GM12891 (cell line): Measurements from ENCODE around the gene TBL2.

ENCODE experiments used
- POLR2A ChIP-seq: IDR thresholded peaks from 2 replicates; pipeline ENCODE4 v1.6.1; 2011; ENCODE audit warnings: low read depth, low read length, control low read depth
- SPI1 ChIP-seq: IDR thresholded peaks from 2 replicates; pipeline ENCODE4 v1.6.1; 2011; ENCODE audit warnings: low read depth, low read length, control low read depth

- TF ChIP-seq POLR2A (no peak), SPI1 (no peak)
Measured at GRCh38 chr7:73593207-73594045, 15.0 kb upstream of the TBL2 start.
